IPS DF 4.7 (cell line): ENCODE data around the gene KLRF2.
"Not testable (repeated sequence)": the region's sequence is repeated elsewhere in the genome, so short reads cannot be mapped to it uniquely, and the experiment has no call there.

Experiments
- DNase-seq: peaks from one replicate; pipeline ENCODE4 v3.0.0-alpha.2; 2013; ENCODE audit warnings: low spot score; ENCODE audit errors: extremely low read depth

KLRF2 gene, protein sequence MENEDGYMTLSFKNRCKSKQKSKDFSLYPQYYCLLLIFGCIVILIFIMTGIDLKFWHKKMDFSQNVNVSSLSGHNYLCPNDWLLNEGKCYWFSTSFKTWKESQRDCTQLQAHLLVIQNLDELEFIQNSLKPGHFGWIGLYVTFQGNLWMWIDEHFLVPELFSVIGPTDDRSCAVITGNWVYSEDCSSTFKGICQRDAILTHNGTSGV

DNA sequence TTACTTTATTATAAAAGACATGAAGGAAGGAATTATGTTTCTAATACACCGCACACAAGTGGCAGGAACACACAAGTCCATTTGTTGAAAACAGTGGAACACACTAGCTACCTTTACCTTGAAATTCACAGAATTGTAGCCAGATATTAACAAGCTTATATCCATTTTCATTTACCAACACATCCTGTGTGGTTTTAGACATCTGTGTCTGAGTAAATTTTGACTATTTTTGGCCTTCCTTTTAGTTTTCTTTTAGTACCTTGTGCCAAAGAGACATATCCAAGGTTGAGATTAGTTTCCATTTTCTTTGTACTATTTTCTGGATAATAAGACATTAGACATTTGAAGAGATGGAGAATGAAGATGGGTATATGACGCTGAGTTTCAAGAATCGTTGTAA lies at the start of gene KLRF2:
TSS of gene KLRF2 (plus strand) at position 244 of the 400 bp plus-strand sequence. CDS start at position 351, 107 bp downstream.
- DNase-seq = no peak

DNA sequence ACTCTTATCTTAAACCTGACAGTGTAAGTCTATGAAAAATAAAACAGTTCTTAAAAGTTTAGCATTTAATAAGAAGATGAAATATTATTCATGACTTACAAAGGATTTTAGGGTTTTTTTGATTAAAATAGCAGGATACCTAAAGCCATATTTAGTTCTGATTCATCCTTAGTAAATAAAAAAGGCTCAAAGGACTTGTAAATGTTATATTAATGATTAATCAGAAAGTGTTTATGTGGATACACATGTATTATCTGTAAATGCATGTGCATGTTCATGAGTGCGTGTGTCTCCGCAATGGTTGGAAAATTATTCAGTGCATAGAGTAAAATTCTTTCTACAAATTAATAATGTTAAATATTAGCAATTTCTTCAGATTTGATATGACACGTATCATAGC lies 49.6 kb upstream of the KLRF2 start:
- DNase-seq = no peak

DNA sequence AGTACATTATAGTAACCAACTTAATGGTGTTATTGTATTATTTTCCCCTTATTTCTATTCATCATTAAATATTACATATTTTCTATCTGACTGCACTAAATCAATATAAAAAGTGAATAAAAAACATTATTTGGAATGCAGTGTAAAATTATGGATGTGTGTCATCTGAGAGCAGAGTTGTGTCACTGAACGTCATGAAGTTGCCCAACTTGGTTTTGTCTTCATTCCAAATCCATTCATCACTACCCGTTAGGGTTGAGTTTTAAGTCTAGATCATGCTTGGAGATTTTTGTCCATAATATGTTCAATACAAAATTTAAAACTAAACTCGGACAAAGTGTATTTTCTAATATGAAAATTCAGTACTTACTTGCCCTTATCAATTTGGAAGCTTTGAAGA lies 37.9 kb upstream of the KLRF2 start:
- no peak for DNase-seq

DNA sequence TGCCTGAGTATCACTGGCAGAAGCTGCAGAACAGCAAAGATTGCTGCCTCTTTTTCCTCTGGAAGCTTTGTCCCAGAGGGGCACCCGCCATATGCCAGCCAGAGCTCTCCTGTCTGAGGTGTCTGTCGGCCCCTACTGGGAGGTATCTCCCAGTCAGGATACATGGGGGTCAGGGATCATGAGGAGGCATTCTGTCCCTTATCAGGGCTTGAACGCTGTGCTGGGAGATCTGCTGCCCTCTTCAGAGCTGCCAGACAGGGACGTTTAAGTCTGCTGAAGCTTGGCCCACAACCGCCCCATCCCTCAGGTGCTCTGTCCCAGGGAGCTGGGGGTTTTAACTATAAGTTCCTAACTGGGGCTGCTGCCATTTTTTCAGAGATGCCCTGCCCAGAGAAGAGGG lies 32.4 kb upstream of the KLRF2 start:
- DNase-seq = no peak

DNA sequence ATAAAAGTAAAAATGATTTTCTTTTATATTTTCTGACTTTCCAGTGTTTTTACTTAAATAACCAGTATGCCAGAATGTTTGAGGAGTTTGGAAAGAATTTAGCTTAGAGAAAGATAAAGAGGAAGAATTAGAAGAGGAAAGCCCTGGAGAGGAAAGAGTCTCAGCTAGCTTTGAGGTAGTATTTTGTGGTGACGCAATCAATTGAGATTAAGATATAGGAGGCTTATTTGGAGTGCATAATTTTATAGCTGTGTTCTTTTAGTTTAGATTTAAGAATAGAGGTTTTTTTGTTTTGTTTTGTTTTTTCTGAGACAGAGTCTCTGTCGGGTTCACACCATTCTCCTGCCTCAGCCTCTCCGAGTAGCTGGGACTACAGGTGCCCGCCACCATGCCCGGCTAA lies 30.2 kb upstream of the KLRF2 start:
- no peak for DNase-seq

DNA sequence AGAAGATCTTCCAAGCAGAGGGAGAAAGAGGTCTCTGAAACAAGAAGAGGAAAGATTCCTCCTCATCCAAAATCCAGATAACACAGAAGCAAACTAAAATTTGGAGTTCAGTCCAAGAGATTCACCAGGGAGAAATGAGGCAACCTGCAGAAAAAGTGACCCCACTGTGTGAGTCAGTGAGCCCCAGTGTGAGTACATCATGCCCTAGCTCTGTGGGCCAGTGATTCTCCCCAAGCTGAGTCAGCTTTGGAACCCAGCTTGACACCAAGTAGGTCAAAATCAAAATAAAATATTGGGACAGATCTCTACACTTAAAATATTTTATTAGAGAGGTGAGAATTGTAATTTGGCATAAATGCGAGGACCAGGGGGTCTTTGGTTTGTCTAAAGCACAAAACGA lies 29.4 kb upstream of the KLRF2 start:
- DNase-seq = no peak

DNA sequence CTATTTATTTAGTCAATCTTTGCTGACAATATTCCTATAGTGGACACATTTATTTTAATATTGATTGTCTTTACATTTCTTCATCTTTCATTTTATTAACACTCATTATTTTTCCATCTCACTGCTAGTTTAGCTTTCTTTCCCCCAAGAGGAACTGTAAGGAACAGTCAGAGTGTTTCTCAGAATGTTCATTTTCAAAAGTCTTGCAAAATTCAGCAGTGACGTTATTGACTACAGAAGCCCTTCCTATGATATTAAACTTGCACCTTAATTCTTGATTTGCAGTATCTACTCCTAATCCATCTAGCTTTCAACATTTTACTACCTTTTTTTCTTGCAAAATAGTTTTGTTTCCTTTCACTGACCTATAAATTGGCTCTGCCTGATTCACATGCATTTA lies 25.1 kb upstream of the KLRF2 start:
- no peak for DNase-seq

DNA sequence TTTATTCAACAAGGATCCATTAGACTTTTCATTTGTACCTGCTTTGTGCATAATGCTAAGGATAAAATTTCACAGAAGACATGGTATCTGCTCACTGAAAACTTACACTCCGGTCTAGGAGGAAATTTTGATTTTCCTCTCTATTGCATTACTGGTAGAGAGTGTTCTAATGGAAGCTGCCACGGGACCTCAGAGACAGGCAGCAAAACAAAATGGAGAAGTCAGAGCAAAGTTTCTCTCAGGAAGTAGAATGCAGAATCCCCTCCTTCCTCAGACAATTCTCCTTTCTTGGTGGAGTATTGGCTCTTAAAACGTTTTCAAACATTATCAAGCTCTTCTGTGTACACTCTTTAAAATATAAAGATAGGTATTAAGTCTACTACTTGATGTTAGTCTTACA lies 24.4 kb upstream of the KLRF2 start:
- DNase-seq = no peak

DNA sequence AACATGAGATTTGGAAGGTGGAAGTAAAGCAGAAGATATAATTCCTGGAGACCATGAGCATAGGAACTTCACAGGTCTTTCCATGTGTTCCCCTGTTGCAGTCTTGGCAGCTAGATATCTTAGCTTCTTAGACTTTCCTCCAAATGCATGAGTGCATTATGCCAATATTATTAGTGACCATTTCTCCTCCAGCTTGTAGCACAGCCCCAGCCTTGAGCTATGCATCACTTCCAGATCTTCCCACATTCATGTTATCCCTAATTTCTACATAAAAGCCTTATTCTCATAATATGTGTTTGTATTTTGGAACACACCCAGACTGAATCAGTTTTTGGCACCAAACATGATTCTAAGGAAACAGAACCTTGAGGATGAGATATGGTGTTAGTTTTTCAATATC lies 23.2 kb upstream of the KLRF2 start:
- DNase-seq = no peak

DNA sequence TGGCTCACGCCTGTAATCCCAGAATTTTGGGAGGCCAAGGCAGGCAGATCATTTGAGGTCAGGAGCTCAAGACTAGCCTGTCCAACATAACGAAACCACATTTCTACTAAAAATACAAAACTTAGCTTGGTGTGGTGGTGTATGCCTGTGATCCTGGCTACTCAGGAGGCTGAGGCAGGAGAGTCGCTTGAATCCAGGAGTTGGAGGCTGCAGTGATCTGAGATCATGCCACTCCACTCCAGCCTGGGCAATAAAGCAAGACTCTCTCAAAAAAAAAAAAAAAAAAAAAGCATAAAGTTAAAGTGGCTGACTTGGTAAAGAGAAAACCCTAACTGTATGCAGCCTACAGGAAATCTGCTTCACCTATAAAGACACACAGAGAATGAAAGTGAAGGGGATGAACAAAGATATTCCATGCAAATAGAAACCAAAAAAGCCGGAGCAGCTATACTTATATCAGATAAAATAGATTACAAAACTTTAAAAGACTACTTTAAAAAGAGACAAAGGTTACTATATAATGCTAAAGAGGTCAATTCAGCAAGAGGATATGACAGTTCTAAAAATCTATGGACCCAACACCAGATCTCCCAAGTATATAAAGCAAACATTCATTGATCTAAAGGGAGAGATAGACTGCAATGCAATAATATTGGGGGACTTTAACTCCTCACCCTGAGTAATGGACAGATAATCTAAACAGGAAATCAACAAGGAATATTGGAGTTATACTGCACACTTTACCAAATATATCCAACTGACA lies 16.2 kb upstream of the KLRF2 start:
- no peak for DNase-seq

DNA sequence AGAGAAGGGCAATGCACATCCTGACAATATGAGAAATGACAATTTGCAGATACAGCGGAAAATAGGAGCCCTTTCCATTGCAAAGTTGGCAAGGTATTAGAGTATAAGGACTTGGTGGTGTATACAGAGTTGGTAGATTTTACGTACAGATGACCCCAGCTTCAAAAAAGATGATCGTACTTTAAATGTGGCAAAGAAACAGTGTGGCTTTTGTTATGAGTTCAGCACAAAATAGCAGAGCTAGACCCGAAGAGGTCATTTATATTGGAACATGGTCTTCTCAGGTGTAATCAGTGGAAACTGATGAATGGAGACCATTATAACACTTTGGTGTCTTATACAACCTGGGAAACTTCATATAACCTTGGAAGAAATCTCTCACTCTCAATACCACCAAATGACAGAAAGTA lies 14.4 kb upstream of the KLRF2 start:
- DNase-seq = no peak

DNA sequence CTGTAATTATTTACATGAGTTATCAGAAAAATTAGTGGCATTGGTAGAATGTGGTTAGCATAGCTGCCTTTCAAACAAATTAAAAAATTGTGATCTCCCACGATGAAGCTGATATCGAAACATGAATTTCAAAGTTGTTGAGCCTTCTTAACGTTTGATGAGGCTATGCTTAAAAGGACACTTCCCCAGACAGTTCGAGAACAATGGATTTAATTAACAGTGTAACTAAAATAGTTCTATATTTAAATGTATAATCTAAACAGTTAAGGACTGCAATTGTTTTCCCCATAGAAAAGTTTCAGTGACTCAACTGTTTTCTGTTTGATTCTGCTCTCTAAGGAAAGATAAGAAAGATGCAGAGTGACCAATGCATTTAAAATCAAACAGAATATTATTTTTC lies 13.8 kb upstream of the KLRF2 start:
- no peak for DNase-seq

DNA sequence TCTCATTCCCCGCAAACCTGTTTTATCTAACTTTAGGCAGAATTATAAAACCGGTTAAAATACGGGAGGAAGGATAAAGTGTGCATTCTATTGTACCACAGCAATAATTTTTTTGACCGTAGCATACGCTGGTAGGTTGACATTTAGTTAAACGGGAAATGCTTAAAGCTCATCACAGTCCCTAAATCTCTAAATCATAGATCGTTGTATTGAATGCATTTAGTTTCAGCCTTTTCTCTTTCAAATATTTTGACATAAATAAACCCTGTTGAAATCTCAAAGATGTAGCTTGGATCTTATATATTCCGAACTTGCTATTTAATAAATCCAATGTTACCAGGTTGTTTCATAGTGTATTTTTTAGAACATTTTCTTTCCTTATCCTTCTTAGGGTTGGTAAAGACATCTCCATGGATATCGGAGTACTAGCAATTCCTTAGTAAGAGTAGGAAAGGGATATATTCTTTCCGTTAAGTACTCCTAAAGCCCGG lies 12.9 kb upstream of the KLRF2 start:
- no peak for DNase-seq

DNA sequence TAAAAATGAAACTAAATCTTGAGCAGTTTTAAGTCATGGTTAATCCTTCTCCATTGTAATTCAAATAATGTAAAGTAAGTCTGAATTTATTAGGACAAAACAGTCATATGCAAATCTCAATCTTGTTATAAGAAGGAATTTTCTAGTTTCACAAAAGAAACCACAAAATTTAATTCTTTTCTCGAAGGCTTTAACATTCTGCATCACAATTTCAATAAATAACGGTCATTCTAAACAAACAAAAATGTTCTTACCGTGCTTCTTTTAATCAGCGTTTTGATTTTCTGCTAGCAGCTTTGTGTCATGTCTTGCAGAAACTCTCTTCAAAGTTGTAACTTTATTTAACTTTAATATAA lies 12.4 kb upstream of the KLRF2 start:
- no peak for DNase-seq

DNA sequence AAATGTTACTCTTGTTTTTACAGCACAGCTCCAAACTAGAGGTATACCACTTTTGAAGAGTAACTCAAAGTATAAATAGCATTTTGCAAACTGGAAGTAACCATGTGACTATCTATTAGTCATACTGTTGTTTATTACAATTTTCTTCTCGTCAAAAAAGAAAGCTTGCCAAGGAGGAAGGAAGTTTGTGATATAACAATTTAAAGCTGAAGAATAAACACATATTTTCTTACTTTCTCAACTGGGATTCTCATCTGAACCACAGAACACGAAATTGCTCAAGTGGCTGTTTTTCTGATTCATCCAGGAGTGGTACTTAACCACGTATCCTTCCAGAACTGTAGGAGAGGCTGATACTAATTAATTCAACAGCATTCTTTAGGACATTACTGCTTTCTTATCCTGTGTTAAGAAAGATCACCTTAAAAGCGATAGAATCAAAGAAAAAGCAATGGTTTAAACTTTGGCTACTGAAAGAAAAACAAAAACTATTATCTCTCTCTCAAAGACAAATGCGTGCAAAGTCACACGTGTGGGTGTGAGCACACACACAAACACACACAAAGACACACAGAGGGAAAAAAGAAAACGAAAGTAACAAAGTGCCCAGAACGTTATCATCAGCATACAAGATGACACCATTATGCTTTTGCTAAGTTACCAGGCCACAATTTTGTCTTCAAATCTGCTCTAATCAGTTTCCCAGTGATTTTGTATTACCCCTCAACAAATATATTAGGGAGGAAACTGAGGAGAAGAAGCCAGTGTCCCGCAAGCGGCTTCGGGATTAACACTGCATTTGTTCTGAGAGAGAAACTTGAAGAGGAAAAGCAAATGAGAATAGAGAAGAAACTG lies 11.8 kb upstream of the KLRF2 start, which contains the start of gene CLEC2B:
TSS of gene CLEC2B (minus strand) at position 48 of the 855 bp plus-strand sequence.
- DNase-seq = no peak

DNA sequence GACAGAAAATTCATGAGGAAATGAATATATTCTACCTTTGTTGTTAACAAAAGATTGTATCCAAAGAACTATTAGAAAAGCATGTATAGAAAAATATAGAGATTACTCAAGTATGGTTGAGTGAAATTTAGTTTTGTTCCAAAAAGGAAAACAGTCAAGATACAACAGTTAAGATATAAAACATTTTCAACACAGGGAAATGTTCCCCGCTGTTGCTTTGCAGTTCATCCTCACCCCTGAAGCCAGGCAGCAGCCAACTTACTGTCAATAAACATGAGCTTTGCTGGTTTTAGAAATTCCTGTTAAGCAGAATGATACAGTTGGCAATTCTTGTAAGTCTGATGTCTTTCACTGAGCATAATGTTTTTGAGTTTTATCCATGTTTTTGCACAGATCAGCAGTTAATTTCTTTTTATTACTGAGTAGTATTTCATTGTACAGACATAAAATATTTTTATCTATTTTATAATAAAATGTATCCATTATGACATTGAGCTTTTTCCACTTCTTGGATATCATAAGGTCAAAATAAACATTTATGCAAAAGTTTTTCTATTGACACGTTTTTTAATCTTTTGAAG lies 10.9 kb upstream of the KLRF2 start:
- no peak for DNase-seq

DNA sequence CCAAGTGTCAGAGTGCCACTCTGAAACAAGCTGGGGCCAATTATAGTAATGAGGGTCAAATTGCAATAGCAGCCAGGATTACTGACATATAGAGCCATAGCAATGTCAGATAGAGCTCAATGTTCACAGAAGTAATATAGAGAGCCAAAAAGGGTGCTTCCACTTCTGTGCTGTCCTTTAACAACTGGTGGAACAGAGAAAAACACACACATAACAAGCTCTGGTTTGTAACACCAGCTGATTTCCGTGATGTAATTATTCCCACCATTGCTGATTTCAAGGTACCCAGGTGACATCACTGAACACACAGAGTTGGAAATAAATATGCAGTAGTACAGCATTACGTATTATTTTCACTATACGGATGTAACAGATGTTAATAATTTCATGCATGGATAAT lies 9.1 kb upstream of the KLRF2 start:
- no peak for DNase-seq

DNA sequence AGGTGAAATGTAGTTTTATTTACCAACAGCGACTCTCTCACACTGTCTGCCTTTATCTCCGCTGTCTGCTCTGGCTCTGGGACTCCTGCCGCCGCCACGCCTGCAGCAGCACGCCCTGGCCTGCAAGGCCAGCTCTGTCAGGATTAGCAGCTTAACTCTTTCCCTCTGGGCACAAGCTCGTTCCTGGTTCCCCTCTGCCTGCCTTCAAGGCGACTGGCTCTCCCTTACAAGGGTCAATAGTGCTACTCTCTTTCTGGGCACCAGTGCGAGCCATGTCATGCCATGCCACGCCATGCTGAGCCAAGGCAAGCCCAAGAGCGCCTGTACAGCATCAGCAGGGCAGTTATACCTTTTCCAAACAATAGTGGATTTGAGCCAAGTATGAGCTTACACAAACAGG lies 8.5 kb upstream of the KLRF2 start:
- DNase-seq = no peak

DNA sequence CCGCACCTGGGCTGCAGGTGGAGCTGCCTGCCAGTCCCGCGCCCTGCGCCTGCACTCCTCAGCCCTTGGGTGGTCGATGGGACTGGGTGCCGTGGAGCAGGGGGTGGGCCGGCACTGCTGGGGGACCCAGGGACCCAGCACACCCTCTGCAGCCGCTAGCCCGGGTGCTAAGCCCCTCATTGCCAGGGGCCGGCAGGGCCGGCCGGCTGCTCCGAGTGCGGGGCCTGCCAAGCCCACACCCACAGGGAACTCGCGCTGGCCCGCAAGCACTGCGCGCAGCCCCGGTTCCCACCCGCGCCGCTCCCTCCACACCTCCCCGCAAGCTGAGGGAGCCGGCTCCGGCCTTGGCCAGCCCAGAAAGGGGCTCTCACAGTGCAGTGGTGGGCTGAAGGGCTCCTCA lies 5.2 kb upstream of the KLRF2 start:
- not testable (repeated sequence) for DNase-seq

DNA sequence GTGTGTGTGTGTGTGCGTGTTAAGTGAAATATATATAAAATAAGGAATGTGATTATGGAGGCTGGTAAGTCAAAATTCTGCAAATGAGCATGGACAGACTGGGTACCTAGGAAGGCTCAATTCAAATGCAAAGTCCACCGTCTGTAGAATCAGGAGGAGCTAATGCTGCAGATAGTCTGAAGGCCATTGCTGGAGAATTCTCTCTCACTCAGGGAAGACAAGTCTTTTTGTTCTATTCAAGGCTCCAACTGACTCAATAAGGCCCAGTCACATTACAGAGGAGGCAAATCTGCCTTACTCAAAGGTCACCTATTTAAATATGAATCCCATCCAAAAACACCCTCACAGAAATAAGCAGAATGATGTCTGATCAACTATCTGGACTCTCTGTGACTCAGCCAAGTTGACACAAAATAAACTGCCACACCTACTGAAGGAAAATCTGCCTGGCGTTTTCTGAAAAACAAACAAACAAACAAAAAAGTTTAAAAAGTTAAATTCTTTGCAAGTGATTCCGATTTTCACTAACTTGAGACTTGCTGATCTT lies 684 bp upstream of the KLRF2 start:
- DNase-seq = no peak

DNA sequence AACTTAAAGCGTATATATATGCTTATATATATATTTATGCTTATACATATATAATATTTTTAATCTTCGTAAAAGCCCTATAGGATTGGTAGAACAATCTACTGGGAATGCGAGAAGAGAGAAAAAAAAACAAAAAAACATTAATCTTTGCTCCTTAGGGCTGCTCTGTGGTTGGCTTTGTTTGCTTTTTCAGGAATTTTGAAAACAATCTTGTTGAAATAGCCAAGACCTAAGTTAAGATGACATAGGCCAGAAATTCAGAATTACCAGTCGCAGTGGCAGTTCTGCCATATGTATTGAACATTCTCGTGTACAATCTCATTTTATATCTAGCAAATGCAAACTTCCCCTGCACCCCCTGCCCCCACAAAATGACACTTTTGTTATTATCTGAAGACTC lies 699 bp downstream of the KLRF2 start:
- DNase-seq = no peak

DNA sequence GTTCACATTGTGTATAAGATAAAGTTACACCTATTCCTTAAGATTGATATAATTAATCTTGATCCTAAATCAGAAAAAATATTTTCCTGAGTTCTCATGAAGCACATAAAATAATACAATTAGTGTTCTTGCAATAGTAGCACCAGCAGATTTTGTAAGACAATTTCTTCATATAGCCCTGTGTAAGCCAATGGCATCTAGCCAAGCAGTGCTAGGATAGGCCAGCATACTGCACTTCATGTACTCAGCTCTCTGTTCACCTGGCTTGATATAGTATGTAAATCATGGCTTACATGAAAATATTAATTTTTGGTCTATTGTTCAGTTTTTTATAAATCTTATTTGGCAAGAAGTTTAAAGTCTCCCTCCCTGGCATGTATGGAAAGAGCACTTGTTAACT lies 1.9 kb downstream of the KLRF2 start:
- no peak for DNase-seq
